Stomach (tissue), 19 donors: ENCODE measurements around the gene ADARB2. TPM values are rescaled to one million over a fixed set of nuclear protein-coding genes. Genes with fewer than 3 reads are reported as not detected.

Experiments
- DNase-seq, 2 donors: peaks; one replicate each; pipeline versions ENCODE4 v3.0.0 to v3.0.0-alpha.2; 2013 to 2019
- H3K27ac ChIP-seq, 5 donors: fragments of 200-600 bp in 4 of 5; sonication (generic) in 4 of 5; one replicate each; pipeline ENCODE4 v1.5.1; 2013 to 2019; ENCODE audit warnings: mild to moderate bottlenecking in 1 of 5, moderate library complexity in 1 of 5
- H3K27me3 ChIP-seq, 3 donors: fragments of 200-600 bp; sonication (generic); one replicate each; pipeline ENCODE4 v1.5.1; 2017 to 2019; ENCODE audit warnings: mixed run types in 1 of 3
- H3K36me3 ChIP-seq, 4 donors: fragments of 200-600 bp; sonication (generic); 1 replicate in 3 of 4; 2 replicates in 1 of 4; pipeline ENCODE4 v1.5.1; 2016 to 2019
- H3K4me1 ChIP-seq, 4 donors: fragments of 200-600 bp; sonication (generic); one replicate each; pipeline ENCODE4 v1.5.1; 2016 to 2019
- H3K4me3 ChIP-seq, 4 donors: fragments of 200-600 bp; sonication (generic) in 3 of 4; one replicate each; pipeline ENCODE4 v1.5.1; 2016 to 2019; ENCODE audit warnings: mild to moderate bottlenecking in 1 of 4
- H3K9me3 ChIP-seq, 4 donors: fragments of 200-600 bp; sonication (generic); one replicate each; pipeline ENCODE4 v1.5.1; 2016 to 2019
- EP300 ChIP-seq: sonication (generic); formaldehyde crosslinking; IDR thresholded peaks from one replicate; pipeline ENCODE4 v1.6.1; 2017; ENCODE audit warnings: antibody characterized with exemption
- POLR2A ChIP-seq, 4 donors: fragments of 450-650 bp; IDR thresholded peaks; one replicate each; pipeline ENCODE4 v1.6.1; 2016; ENCODE audit warnings: antibody characterized with exemption in 4 of 4, control low read depth in 2 of 4, mild to moderate bottlenecking in 1 of 4, moderate library complexity in 1 of 4
- POLR2AphosphoS5 ChIP-seq, 3 donors: sonication (generic); formaldehyde crosslinking; IDR thresholded peaks; one replicate each; pipeline ENCODE4 v1.6.1; 2016; ENCODE audit warnings: antibody characterized with exemption in 3 of 3
- WGBS, 5 donors: extraction: QIAGEN DNeasy Blood & Tissue Kit in 3 of 5; methylation state at CpG; one replicate each; pipeline versions ENCODE4 v1.1.5 to v1.1.7; 2013 to 2018; 5-methylcytosine and 5-hydroxymethylcytosine counted together
- intact Hi-C: fragments of 100-400 bp; cut with DNase I; formaldehyde crosslinking; loops from one replicate; pipeline ENCODE4 v1.15.1; 2023; ENCODE audit warnings: low total_unique reads
- long read RNA-seq, 10 donors: transcript quantifications; one replicate each; lab custom pipeline, GENCODE V29; 2026
- polyA plus RNA-seq, 3 donors: library from polyadenylated mRNA; stranded (reverse); fragments of 200-250 nt; gene quantifications; one replicate each; pipeline ENCODE4 v1.2.3, GENCODE V29; 2013
- total RNA-seq, 5 donors: library from RNA; depleted of rRNA; stranded (reverse); fragments of >200 nt; gene quantifications; one replicate each; pipeline versions ENCODE4 v1.1.0 to v1.2.3, GENCODE V29; 2014 to 2016
- TF ChIP-seq, protein P1 (sequence below), 7 experiments: fragments of 450-650 bp in 4 of 7; fragments of 200-600 bp in 3 of 7; sonication (generic) in 3 of 7; IDR thresholded peaks; one replicate each; pipeline ENCODE4 v1.5.1; 2016 to 2019; ENCODE audit warnings: antibody characterized with exemption in 7 of 7, control low read depth in 2 of 7, mild to moderate bottlenecking in 1 of 7
- donor health status: healthy with polysubstance abuse.
- donor health status: Bipolar disorder and iron deficiency.
- donor health status: healthy.

ADARB2 gene
- total RNA-seq (1 to 10 TPM in 3 of 5 donors, under 1 TPM in 1, not detected in 1; 0.55 to 4.1 (median 2.6) TPM), polyA plus RNA-seq (1 to 10 TPM in 2 of 3 donors, under 1 TPM in 1; 1.00 to 1.9 (median 1.4) TPM)
- long read RNA-seq, donor 1, result 0 reads
- long read RNA-seq, donor 2, result 0 reads
- long read RNA-seq, donor 3, result 0 reads
- long read RNA-seq, donor 4, result 0 reads
- long read RNA-seq, donor 5, result 0 reads
- long read RNA-seq, donor 6, result 0 reads
- long read RNA-seq, donor 7, result 0 reads
- long read RNA-seq, donor 8, result 0 reads
- long read RNA-seq, donor 9, result 0 reads
- long read RNA-seq, donor 10, result 0 reads

DNA sequence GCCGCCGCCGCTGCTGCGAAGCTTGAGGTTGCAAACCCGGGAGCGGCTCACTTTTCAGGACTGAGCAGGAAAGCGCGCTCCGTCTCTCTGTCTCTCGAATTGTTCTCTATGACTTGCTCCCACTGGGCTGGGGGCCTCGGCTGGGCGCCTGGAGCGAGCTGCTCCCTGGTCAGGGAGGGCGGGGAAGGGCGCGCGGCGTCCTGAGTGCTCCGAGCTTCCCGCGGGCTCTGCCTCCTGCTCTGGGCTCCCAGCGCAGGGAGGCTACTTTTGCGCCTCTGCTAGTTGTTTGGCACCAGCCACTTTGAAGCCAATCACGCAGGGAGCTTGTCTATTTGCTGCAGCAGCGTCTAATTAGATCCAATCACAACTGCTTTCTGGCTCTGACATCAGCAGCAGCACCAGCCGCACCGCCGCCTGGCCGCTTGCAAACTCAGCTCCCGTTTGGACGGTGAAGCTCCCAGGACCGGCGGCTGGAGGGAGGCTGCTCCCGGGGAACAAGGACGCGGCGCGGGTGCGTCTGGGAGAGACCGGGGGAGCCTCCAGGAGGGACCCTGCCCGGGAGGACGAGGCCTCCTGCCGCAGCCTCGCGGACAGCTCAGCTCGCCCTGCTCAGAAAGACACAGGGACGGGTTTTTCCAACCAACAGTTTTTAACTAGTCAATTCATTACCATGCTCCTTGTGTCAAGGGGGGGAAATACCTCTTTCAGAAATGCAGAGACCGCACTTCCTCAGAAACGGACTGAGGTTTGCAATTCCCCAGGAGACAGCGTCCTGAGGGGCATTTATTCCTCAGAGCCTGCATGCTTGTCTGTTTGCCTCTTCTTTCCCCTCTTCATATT lies at the start of gene ADARB2:
Gene ADARB2, minus strand, starts transcription at position 304 of the 840 bp plus-strand sequence.
- no peaks in the 10 kb centered on the region for H3K36me3 ChIP-seq
- intact Hi-C loops, result no loop called here
- peaks cover 4 to 100% (median 54%) of the 10 kb centered on the region in 3 donors for H3K27me3 ChIP-seq
- H3K9me3 ChIP-seq, result no peaks in the 10 kb centered on the region
- peak within 1 kb of the TSS; percentile 30 to 45 (median 32) for H3K4me3 ChIP-seq
- peak; percentile 58 to 89 for DNase-seq
- peak in 1 of 3 donors; percentile 17 for TF ChIP-seq POLR2AphosphoS5 (IDR thresholded peaks at IDR 0.05)
- TF ChIP-seq, protein P1, sequence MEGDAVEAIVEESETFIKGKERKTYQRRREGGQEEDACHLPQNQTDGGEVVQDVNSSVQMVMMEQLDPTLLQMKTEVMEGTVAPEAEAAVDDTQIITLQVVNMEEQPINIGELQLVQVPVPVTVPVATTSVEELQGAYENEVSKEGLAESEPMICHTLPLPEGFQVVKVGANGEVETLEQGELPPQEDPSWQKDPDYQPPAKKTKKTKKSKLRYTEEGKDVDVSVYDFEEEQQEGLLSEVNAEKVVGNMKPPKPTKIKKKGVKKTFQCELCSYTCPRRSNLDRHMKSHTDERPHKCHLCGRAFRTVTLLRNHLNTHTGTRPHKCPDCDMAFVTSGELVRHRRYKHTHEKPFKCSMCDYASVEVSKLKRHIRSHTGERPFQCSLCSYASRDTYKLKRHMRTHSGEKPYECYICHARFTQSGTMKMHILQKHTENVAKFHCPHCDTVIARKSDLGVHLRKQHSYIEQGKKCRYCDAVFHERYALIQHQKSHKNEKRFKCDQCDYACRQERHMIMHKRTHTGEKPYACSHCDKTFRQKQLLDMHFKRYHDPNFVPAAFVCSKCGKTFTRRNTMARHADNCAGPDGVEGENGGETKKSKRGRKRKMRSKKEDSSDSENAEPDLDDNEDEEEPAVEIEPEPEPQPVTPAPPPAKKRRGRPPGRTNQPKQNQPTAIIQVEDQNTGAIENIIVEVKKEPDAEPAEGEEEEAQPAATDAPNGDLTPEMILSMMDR (IDR thresholded peaks at IDR 0.05), result no peak
- peaks cover 15 to 23% (median 19%) of the 10 kb centered on the region in 4 donors for H3K4me1 ChIP-seq
- no peak within 1 kb of the TSS for H3K27ac ChIP-seq
- WGBS, 5 donors, result 1 to 3% (median 2%) methylated on average over 26 to 50 of the region's 50 CpGs

DNA sequence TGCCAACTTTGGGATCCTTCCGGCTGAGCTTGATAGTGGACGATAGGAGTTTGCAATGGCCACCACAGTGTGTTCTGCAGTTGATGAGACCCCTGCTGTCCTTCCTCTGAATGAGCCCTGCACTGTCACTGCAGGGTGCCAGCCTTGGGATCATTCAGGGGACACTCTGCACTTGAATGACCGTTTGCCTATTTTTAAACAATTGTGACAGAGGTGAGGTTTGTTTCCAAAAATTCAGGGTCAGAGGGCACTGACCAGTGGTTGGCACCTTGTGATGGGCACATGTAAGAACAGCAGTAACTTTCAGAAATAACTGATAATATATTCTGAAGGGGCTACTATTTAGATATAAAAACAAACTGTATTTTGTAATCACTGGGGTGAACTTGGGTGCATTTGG lies 48.5 kb upstream of the ADARB2 start:
- 59 to 70% (median 60%) methylated on average over 3 of the region's 3 CpGs for WGBS, 5 donors
- no peak overlapping the region for H3K4me3 ChIP-seq
- no peaks in the 10 kb centered on the region for H3K36me3 ChIP-seq
- intact Hi-C loops, result no loop called here
- no peaks in the 10 kb centered on the region for H3K9me3 ChIP-seq
- no peaks in the 10 kb centered on the region for H3K27me3 ChIP-seq
- no peak overlapping the region for H3K27ac ChIP-seq
- H3K4me1 ChIP-seq, result no peaks in the 10 kb centered on the region
- no peak for TF ChIP-seq POLR2A (IDR thresholded peaks at IDR 0.05)
- DNase-seq, result no peak

- H3K27ac ChIP-seq, result no peak overlapping the region
- no peak for DNase-seq
- no peaks in the 10 kb centered on the region for H3K4me1 ChIP-seq
- H3K4me3 ChIP-seq, result no peak overlapping the region
- WGBS, 5 donors, result 76 to 86% (median 84%) methylated on average over 5 of the region's 5 CpGs
- intact Hi-C loops, result no loop called here
- no peaks in the 10 kb centered on the region for H3K36me3 ChIP-seq
- no peaks in the 10 kb centered on the region for H3K27me3 ChIP-seq
- TF ChIP-seq, protein P1 (IDR thresholded peaks at IDR 0.05), result no peak
- TF ChIP-seq POLR2AphosphoS5 (IDR thresholded peaks at IDR 0.05), result no peak
- TF ChIP-seq EP300, result no peak
- TF ChIP-seq POLR2A (IDR thresholded peaks at IDR 0.05), result no peak
- H3K9me3 ChIP-seq, result no peaks in the 10 kb centered on the region
Observed at GRCh38 chr10:1782841-1783240, 45.5 kb upstream of the ADARB2 start.

- Histone ChIP-seq H3K4me3 (no peak overlapping the region), H3K9me3 (no peaks in the 10 kb centered on the region), H3K27ac (no peak overlapping the region), H3K4me1 (no peaks in the 10 kb centered on the region), H3K27me3 (no peaks in the 10 kb centered on the region), H3K36me3 (no peaks in the 10 kb centered on the region)
- no peak for TF ChIP-seq POLR2AphosphoS5 (IDR thresholded peaks at IDR 0.05)
- no peak for TF ChIP-seq EP300
- no peak for TF ChIP-seq POLR2A (IDR thresholded peaks at IDR 0.05)
- TF ChIP-seq, protein P1 (IDR thresholded peaks at IDR 0.05), result no peak
- intact Hi-C loops, result no loop called here
- WGBS, 5 donors, result 87 to 92% (median 89%) methylated on average over 10 of the region's 10 CpGs
- DNase-seq, result no peak
Observed at GRCh38 chr10:1779796-1780195, 42.5 kb upstream of the ADARB2 start.
